Heart right ventricle (tissue), 16 donors: ENCODE results near the gene CBLB. TPM values are rescaled to one million over a fixed set of nuclear protein-coding genes. Genes with fewer than 3 reads are reported as not detected.

Experiments
- ATAC-seq, 8 donors: fragments of 200-7000 bp; cut with Tn5 transposase; one replicate each; pipeline ENCODE4 v1.9.1; 2020; ENCODE audit warnings: mild to moderate bottlenecking in 8 of 8, moderate library complexity in 8 of 8, moderate number of reproducible peaks in 1 of 8
- DNase-seq, 2 donors: peaks; one replicate each; pipeline ENCODE4 v3.0.0-alpha.2; 2020
- H3K27ac ChIP-seq, 10 donors: fragments of 200-600 bp; sonication (generic) in 2 of 10; one replicate each; pipeline versions ENCODE4 v1.5.0 to v1.8.0; 2020 to 2022; ENCODE audit warnings: mild to moderate bottlenecking in 3 of 10
- H3K27me3 ChIP-seq, 7 donors: fragments of 200-600 bp; one replicate each; pipeline ENCODE4 v1.8.0; 2021 to 2022; ENCODE audit warnings: mild to moderate bottlenecking in 2 of 7
- H3K36me3 ChIP-seq, 9 donors: fragments of 200-600 bp; sonication (generic) in 1 of 9; one replicate each; pipeline versions ENCODE4 v1.5.0 to v1.8.0; 2020 to 2022; ENCODE audit warnings: mild to moderate bottlenecking in 2 of 9
- H3K4me1 ChIP-seq, 9 donors: fragments of 200-600 bp; sonication (generic) in 1 of 9; one replicate each; pipeline versions ENCODE4 v1.5.0 to v1.8.0; 2020 to 2022; ENCODE audit warnings: mild to moderate bottlenecking in 4 of 9
- H3K4me3 ChIP-seq, 10 donors: fragments of 200-600 bp; sonication (generic) in 2 of 10; one replicate each; pipeline versions ENCODE4 v1.5.0 to v1.8.0; 2020 to 2022; ENCODE audit warnings: mild to moderate bottlenecking in 7 of 10, moderate library complexity in 2 of 10
- H3K9me3 ChIP-seq, 11 donors: fragments of 200-600 bp in 10 of 11; sonication (generic) in 2 of 11; one replicate each; pipeline versions ENCODE4 v1.5.0 to v1.8.0; 2013 to 2022; ENCODE audit warnings: mild to moderate bottlenecking in 2 of 11, control low read depth in 1 of 11, moderate library complexity in 1 of 11
- WGBS, 2 donors: extraction: QIAGEN DNeasy Blood & Tissue Kit; methylation state at CpG; one replicate each; pipeline ENCODE4 v1.1.7; 2013; ENCODE audit warnings: inconsistent platforms in 1 of 2; 5-methylcytosine and 5-hydroxymethylcytosine counted together
- intact Hi-C, 10 donors: fragments of 100-400 bp; cut with DNase I; formaldehyde crosslinking; loops; one replicate each; pipeline versions ENCODE4 v1.11.1 to v1.14.2; 2022
- polyA plus RNA-seq, 2 donors: library from polyadenylated mRNA; stranded (reverse); fragments of 200-250 nt; gene quantifications; one replicate each; pipeline ENCODE4 v1.2.3, GENCODE V29; 2013
- total RNA-seq, 10 donors: library from RNA; stranded (reverse); fragmentation: NEBNext Ultra II Directional in 3 of 10; extraction: Animal tissue kit (Norgen Biotek cat#: 25700) in 3 of 10; gene quantifications; one replicate each; pipeline versions ENCODE4 v1.2.1 to v1.2.4, GENCODE V29; 2021 to 2023
- TF ChIP-seq, protein P1 (sequence below), 9 donors: fragments of 200-600 bp; sonication (generic) in 2 of 9; IDR thresholded peaks; one replicate each; pipeline versions ENCODE4 v1.5.0 to v1.8.0; 2021 to 2022; ENCODE audit warnings: antibody characterized with exemption in 9 of 9, mild to moderate bottlenecking in 5 of 9, moderate library complexity in 1 of 9
- donor health status: Arrhythmogenic right ventricular cardiomyopathy.
- donor health status: ischemic (EF 13 %, LVEDD 7.1; RV severe dilation, severe dysfunction).
- donor health status: healthy with polysubstance abuse.
- donor health status: DM: no; HTN: yes; CAD: no.
- donor health status: DM: no; HTN: no; CAD: no.
- donor health status: ischemic (EF 25% LVEDD 6.9; RV normal size, moderate dysfunction).
- donor health status: ischemic (EF 25% LVEDD 5.7; RV mildly dilated, moderate dysfunction).
- donor health status: healthy.
- donor health status: DM: yes; HTN: yes; CAD: no.
- donor health status: Ischemic cardiomyopathy.
- donor health status: ischemic (EF 35%, LVEDD 5.7; RV mildly dilated, moderate dysfunction).
- donor health status: nonischemic (EF 11% LVEDD 7.7; RV severe dilation, severe dysfunction).
- donor health status: DM: yes; HTN: yes; CAD: no.
- donor health status: PGD.
- donor health status: ischemic (EF 29% LVEDD 5.4; RV normal size, mild dysfunction).
- donor health status: nonischemic (EF 23%, LVEDD 6.1; RV moderate dilation, normal function).

The CBLB gene
- total and polyA plus RNA-seq, 12 donors, result 14.2 to 72.7 (median 46.0) TPM

DNA sequence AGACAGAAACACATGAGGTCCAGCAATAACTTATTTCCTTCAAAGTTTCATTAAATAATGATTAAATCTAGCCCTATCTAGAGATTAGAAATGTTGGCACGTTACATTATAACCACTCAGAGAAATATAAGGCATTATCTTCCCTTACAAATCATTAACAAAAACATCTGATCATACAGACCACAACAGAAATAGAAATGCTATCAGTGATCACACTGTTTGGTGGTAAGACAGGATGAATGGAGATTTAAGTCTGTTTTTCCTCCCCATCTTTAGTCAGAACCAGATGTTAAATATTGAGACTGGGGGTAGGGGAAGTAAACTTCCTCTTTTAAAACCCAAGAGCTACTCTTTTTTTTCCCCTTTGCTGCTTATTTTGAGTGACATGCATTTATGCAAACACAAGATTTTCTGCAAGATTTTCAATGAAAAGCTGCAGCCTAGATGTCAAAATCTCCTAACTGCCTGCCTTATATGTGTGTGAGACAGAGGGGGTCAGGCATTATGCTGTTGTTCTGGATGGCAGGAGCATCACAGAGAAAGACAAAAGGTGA, 70.4 kb downstream of the CBLB start:
- peaks cover 0 to 10% (median 0%) of the 10 kb centered on the region in 11 donors for H3K9me3 ChIP-seq
- TF ChIP-seq, protein P1, sequence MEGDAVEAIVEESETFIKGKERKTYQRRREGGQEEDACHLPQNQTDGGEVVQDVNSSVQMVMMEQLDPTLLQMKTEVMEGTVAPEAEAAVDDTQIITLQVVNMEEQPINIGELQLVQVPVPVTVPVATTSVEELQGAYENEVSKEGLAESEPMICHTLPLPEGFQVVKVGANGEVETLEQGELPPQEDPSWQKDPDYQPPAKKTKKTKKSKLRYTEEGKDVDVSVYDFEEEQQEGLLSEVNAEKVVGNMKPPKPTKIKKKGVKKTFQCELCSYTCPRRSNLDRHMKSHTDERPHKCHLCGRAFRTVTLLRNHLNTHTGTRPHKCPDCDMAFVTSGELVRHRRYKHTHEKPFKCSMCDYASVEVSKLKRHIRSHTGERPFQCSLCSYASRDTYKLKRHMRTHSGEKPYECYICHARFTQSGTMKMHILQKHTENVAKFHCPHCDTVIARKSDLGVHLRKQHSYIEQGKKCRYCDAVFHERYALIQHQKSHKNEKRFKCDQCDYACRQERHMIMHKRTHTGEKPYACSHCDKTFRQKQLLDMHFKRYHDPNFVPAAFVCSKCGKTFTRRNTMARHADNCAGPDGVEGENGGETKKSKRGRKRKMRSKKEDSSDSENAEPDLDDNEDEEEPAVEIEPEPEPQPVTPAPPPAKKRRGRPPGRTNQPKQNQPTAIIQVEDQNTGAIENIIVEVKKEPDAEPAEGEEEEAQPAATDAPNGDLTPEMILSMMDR (IDR thresholded peaks at IDR 0.05), result no peak
- no peaks in the 10 kb centered on the region for H3K36me3 ChIP-seq
- no peak overlapping the region for H3K4me3 ChIP-seq
- no peaks in the 10 kb centered on the region for H3K27me3 ChIP-seq
- no peak for ATAC-seq
- WGBS, 2 donors, result 27 to 31% methylated on average over 1 of the region's 1 CpG
- DNase-seq, result no peak
- intact Hi-C loops, result no loop called here
- H3K27ac ChIP-seq, result peak overlapping the region in 1 of 10 donors; percentile 1
- peaks cover 2 to 66% (median 53%) of the 10 kb centered on the region in 9 donors for H3K4me1 ChIP-seq

GRCh38 chr3:105793040-105793439, 75.8 kb downstream of the CBLB start:
- DNase-seq (no peak), ATAC-seq (no peak)
- intact Hi-C loops, result loop anchor here in 3 of 10 donors (5.0 kb wide), 2 partner anchors 34 to 74 kb away; partner anchors contain the start of gene CBLB (in 3 of the 3)
- H3K4me1 ChIP-seq, result peaks cover 11 to 63% (median 57%) of the 10 kb centered on the region in 9 donors
- no peaks in the 10 kb centered on the region for H3K27me3 ChIP-seq
- H3K9me3 ChIP-seq, result peaks cover 0 to 10% (median 0%) of the 10 kb centered on the region in 11 donors
- H3K27ac ChIP-seq, result peak overlapping the region; percentile 67 to 84 (median 78)
- no peaks in the 10 kb centered on the region for H3K36me3 ChIP-seq
- TF ChIP-seq, protein P1 (IDR thresholded peaks at IDR 0.05), result no peak
- 68 to 81% methylated on average over 2 of the region's 2 CpGs for WGBS, 2 donors
- H3K4me3 ChIP-seq, result no peak overlapping the region

- peaks cover 11 to 64% (median 57%) of the 10 kb centered on the region in 9 donors for H3K4me1 ChIP-seq
- H3K4me3 ChIP-seq, result no peak overlapping the region
- intact Hi-C loops, result loop anchor here in 3 of 10 donors (5.0 kb wide), 2 partner anchors 35 to 75 kb away; partner anchors contain the start of gene CBLB (in 3 of the 3)
Observed at GRCh38 chr3:105791919-105792786, 76.7 kb downstream of the CBLB start.

GRCh38 chr3:105791131-105791530, 77.7 kb downstream of the CBLB start:
- Histone ChIP-seq H3K9me3 (peaks cover 0 to 4% (median 0%) of the 10 kb centered on the region in 11 donors), H3K27ac (peak overlapping the region; percentile 67 to 84 (median 78)), H3K4me3 (no peak overlapping the region), H3K36me3 (no peaks in the 10 kb centered on the region), H3K4me1 (peaks cover 11 to 74% (median 65%) of the 10 kb centered on the region in 9 donors), H3K27me3 (no peaks in the 10 kb centered on the region)
- ATAC-seq (peak in 1 of 8 donors; percentile 13), DNase-seq (no peak)
- TF ChIP-seq, protein P1 (IDR thresholded peaks at IDR 0.05), result no peak
- intact Hi-C loops, result loop anchor here in 3 of 10 donors (5.0 kb wide), 2 partner anchors 36 to 76 kb away; partner anchors contain the start of gene CBLB (in 3 of the 3)
- WGBS, 2 donors, result 49 to 69% methylated on average over 4 of the region's 4 CpGs

More at GRCh38 chr3:105791919-105792786, 76.7 kb downstream of the CBLB start:
- peak; percentile 56 to 68 for DNase-seq
- H3K27ac ChIP-seq, result peak overlapping the region; percentile 67 to 84 (median 78)
- TF ChIP-seq, protein P1 (IDR thresholded peaks at IDR 0.05), result no peak
- peak; percentile 75 to 96 (median 90) for ATAC-seq
- peaks cover 0 to 10% (median 0%) of the 10 kb centered on the region in 11 donors for H3K9me3 ChIP-seq
- H3K36me3 ChIP-seq, result no peaks in the 10 kb centered on the region
- H3K27me3 ChIP-seq, result no peaks in the 10 kb centered on the region
- 26 to 37% methylated on average over 6 of the region's 6 CpGs for WGBS, 2 donors
